GM12865 (cell line): ENCODE measurements around the gene AMELX.

ENCODE experiments used
- DNase-seq: peaks from one replicate; pipeline ENCODE4 v3.0.0; 2010; ENCODE audit warnings: low read depth
- H3K4me3 ChIP-seq: 2 replicates; pipeline ENCODE4 v1.5.1; 2011; ENCODE audit warnings: mild to moderate bottlenecking, low read depth, low read length, control low read depth
- TF ChIP-seq, protein P1 (sequence below): IDR thresholded peaks from 2 replicates; pipeline ENCODE4 v1.5.1; 2011; ENCODE audit warnings: low read length, control low read depth, low read depth, inconsistent platforms; ENCODE audit not compliant: insufficient read depth; ENCODE audit errors: missing control alignments

The AMELX gene

DNA sequence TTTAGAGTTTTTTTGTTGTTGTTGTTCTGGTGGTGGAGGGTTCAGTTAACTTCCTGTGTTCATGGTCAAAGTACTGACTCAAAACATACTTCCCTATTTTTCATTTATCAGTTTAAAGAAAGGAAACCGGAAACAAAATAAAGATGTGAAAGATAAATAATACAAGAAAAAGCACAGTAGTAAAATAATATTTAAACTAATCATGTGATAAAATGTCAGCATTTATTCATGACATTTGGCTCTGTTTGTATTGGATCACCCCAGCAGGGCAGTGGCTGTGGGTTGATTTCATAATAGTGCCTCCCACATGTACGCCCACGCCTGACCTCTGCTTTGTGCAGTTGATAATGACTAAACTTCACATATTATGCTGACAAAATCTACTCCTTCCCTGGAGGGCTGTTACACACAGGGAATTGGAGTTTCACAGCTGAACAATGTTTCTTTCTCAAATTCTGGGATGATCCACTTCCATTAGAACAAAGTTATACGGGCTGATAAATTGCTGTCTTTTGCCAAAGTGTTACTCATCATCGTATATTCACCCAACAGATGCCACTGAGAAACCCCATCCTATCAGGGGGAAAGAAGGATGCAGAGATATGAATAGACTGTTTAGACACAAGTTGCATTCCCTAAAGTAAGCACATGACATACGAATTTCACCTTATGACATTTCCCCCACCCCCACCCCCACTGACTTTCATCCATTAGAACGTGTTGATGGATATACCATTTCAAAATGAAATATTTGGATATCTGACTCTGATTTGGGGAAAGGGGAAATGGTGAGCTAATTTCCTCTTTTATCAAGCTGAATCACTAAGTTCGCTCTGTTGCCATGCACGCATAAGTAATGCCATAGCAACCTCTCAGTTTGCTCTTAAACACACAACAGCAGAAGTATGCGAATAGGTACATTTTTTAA lies 48.3 kb downstream of the AMELX start:
- peak; percentile 20 for DNase-seq

GRCh38 chrX:11342673-11343072 lies 49.5 kb downstream of the AMELX start:
- H3K4me3 ChIP-seq: no peak overlapping the region
- TF ChIP-seq, protein P1, sequence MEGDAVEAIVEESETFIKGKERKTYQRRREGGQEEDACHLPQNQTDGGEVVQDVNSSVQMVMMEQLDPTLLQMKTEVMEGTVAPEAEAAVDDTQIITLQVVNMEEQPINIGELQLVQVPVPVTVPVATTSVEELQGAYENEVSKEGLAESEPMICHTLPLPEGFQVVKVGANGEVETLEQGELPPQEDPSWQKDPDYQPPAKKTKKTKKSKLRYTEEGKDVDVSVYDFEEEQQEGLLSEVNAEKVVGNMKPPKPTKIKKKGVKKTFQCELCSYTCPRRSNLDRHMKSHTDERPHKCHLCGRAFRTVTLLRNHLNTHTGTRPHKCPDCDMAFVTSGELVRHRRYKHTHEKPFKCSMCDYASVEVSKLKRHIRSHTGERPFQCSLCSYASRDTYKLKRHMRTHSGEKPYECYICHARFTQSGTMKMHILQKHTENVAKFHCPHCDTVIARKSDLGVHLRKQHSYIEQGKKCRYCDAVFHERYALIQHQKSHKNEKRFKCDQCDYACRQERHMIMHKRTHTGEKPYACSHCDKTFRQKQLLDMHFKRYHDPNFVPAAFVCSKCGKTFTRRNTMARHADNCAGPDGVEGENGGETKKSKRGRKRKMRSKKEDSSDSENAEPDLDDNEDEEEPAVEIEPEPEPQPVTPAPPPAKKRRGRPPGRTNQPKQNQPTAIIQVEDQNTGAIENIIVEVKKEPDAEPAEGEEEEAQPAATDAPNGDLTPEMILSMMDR: no peak
- no peak for DNase-seq

More for the DNA sequence above, 48.3 kb downstream of the AMELX start:
- no peak overlapping the region for H3K4me3 ChIP-seq
- TF ChIP-seq, protein P1: no peak

DNA sequence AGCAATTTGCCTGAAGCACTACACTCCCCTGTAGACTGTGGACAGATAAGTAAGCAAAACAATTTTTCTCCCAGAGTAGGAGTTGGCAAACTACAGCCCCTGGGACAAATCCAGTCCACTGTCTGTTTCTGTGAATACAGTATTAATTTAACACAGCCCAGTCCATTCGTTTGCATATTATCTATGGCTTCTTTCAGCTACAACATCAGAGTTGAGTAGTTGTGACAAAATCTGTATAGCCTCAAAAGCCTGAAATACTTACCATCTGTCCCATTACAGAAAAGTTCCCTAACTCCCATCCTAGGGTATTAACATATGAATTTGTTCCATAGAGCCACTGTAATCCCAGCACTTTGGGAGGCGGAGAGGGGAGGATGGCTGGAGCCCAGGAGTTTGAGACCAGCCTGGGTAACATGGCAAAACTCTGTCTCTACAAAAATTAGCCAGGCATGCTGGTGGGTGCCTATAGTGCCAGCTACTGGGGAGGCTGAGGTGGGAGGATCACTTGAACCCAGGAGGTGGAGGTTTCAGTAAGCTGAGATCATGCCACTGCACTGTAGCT lies 53.0 kb downstream of the AMELX start:
- H3K4me3 ChIP-seq: no peak overlapping the region
- DNase-seq: no peak
- TF ChIP-seq, protein P1: no peak

GRCh38 chrX:11347300-11347699 lies 54.1 kb downstream of the AMELX start:
- TF ChIP-seq, protein P1: no peak
- H3K4me3 ChIP-seq: no peak overlapping the region
- DNase-seq: no peak

- no peak overlapping the region for H3K4me3 ChIP-seq
- DNase-seq: no peak
- TF ChIP-seq, protein P1: no peak
These were observed 55.8 kb downstream of the AMELX start for GRCh38 chrX:11349020-11349419.

DNA sequence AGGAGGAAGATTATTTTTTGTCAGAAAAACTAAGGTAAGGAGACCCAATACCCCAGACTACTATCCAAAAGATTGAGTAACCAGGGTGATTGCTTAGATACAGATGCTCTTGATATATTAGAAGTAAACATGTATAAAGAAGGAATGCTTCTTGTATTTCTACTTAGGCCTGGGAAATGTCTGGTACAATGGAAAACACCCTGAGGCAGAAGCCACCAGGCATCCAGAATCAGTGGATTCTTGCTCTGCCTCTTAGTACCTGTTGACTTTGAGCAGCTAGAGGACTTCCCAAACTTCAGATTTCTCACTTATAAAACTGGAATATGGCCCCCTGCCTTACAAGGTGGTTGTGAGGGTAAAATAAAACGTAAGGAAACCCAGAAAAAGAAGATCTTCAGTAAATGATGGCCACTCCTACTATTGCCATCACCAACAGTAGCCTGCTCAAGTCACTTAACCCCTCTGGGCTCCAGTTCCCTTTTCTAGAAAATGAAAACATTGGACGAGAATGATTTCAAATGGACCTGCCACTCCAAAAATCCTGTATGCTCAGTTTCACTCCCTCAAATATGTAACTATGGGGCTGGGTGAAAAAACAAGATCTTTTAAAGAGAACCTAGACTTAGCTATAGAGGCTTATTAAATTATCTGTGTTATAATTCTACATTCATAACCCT lies 56.6 kb downstream of the AMELX start:
- TF ChIP-seq, protein P1: no peak
- no peak overlapping the region for H3K4me3 ChIP-seq
- DNase-seq: no peak
